Thoracic aorta (tissue), 2 donors: ENCODE results near the gene GCGR. TPM values are rescaled to one million over a fixed set of nuclear protein-coding genes. Genes with fewer than 3 reads are reported as not detected.

Source experiments
- ATAC-seq: fragments of 150-250 bp; one replicate; pipeline ENCODE4 v1.8.0; 2017; ENCODE audit warnings: low read depth; ENCODE audit not compliant: insufficient number of reproducible peaks, low FRiP score
- DNase-seq: peaks from one replicate; pipeline ENCODE4 v3.0.0-alpha.2; 2020; ENCODE audit warnings: low spot score
- H3K27ac ChIP-seq, 2 donors: fragments of 200-600 bp; sonication (generic); 1 replicate in 1 of 2; 2 replicates in 1 of 2; pipeline ENCODE4 v1.5.1; 2016; ENCODE audit warnings: mild to moderate bottlenecking in 2 of 2, moderate library complexity in 2 of 2
- H3K27me3 ChIP-seq: fragments of 200-600 bp; sonication (generic); replicated peaks from 2 replicates; pipeline ENCODE4 v1.6.0; 2016; ENCODE audit warnings: mild to moderate bottlenecking; ENCODE audit not compliant: insufficient read depth
- H3K36me3 ChIP-seq: fragments of 200-600 bp; sonication (generic); one replicate; pipeline ENCODE4 v1.5.1; 2016
- H3K4me1 ChIP-seq, 2 donors: fragments of 200-600 bp; sonication (generic); 1 replicate in 1 of 2; 2 replicates in 1 of 2; pipeline versions ENCODE4 v1.5.1 to v1.6.0; 2016; ENCODE audit warnings: low read depth in 2 of 2, mild to moderate bottlenecking in 1 of 2; ENCODE audit not compliant: control insufficient read depth in 1 of 2
- H3K4me3 ChIP-seq: fragments of 200-600 bp; sonication (generic); 2 replicates; pipeline ENCODE4 v1.5.1; 2016; ENCODE audit warnings: mild to moderate bottlenecking
- H3K9me3 ChIP-seq: fragments of 200-600 bp; sonication (generic); 2 replicates; pipeline ENCODE4 v1.5.1; 2016
- total RNA-seq, 2 donors: library from RNA; depleted of rRNA; stranded (reverse); fragments of >200 nt; gene quantifications; one replicate each; pipeline versions ENCODE4 v1.1.0 to v1.2.3, GENCODE V29; 2016
- TF ChIP-seq, protein P1 (sequence below): fragments of 200-600 bp; sonication (generic); IDR thresholded peaks from one replicate; pipeline ENCODE4 v1.5.1; 2019; ENCODE audit warnings: antibody characterized with exemption

The GCGR gene
- total RNA-seq, 2 donors from 2014 or later, result not detected

DNA sequence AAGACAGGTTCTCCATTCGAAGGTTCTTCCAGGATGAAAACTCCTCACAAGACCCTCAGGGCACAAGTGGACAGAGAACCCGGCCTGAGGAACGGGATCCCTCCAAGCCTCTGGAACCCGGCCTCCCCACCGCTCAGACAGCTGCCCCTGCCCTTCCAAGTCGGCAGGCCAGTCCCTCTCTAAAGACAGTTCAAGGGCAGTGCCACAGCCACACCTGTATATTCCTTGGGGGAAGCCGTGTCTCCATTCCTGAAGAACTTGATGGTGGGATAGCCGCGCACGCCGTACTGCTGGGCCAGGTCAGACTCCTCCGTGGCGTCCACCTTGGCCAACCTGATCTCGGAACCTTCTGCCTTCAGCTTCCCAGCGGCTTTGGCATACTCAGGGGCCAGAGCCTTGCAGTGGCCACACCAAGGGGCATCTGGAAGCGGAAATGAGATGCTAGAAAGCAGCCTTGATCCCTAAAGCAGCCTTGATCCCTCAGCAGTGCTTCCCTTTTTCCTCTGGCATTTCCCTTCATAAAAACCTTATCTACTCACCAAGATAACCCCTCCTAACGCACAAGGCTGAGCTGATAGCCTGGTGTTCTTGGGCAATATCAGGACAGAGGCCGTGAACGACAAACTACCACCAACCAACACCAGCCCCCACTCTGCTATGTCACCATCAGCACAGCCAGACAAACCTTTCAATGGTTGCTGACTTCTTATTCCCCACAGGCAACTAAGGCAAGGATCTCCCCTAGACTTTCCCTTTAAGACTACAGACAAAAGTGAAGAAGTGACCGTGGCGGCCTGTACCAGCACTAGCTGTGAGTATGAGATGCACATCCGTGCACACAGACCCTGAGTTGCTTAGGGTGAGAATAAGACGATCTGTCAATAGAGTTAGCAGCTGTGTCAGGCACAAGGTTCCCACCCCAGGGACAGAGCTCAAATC is 55.3 kb downstream of the GCGR start:
- Histone ChIP-seq H3K4me1 (peaks cover 19 to 39% of the 10 kb centered on the region in 2 donors), H3K4me3 (peak overlapping the region; percentile 77), H3K27me3 (no peaks in the 10 kb centered on the region), H3K36me3 (peaks cover 11% of the 10 kb centered on the region), H3K9me3 (no peaks in the 10 kb centered on the region), H3K27ac (peak overlapping the region; percentile 81 to 86)
- no peak for ATAC-seq
- TF ChIP-seq, protein P1, sequence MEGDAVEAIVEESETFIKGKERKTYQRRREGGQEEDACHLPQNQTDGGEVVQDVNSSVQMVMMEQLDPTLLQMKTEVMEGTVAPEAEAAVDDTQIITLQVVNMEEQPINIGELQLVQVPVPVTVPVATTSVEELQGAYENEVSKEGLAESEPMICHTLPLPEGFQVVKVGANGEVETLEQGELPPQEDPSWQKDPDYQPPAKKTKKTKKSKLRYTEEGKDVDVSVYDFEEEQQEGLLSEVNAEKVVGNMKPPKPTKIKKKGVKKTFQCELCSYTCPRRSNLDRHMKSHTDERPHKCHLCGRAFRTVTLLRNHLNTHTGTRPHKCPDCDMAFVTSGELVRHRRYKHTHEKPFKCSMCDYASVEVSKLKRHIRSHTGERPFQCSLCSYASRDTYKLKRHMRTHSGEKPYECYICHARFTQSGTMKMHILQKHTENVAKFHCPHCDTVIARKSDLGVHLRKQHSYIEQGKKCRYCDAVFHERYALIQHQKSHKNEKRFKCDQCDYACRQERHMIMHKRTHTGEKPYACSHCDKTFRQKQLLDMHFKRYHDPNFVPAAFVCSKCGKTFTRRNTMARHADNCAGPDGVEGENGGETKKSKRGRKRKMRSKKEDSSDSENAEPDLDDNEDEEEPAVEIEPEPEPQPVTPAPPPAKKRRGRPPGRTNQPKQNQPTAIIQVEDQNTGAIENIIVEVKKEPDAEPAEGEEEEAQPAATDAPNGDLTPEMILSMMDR, result no peak
- DNase-seq, result no peak

DNA sequence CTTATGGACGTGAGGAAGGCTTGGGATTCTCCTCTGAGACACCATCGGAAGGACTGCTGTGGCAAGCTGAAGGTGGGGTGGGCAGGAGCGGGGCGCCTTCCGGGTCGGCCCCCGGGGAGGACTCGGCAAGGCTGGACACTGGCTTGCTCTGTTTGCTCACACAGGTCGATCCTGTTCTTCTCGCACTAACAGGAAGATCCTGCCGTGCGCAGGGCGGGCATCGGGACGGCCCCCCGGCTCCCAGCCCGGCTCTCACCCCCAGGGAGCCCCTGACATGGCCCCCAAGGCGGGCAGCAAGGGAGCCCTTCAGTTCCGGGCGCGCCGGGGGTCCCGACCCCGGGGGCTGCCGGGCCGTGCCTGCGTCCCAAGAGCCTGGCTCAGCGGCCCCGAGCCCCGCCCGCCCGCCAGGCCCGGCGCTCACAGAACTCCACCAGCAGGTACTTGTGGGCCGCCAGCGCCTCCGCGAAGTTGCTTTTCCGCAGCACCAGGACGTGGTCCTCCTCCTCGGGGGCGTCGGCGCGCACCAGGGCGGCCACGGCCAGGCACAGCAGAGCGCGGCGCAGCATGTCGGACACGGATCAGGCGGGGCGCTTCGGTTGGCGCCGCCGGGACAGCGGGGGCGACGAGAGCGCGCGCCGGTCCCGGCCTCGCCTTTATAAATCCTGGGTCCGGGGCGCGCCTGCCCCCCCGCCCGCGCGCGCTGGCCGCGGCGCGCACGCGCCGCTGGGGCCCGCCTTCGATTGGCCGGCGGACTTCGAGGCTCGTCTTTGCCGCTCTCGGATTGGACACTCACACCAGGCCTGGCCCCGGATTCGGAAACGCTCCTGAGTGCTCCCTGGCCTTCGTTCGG is 56.2 kb downstream of the GCGR start, which contains the start of gene P4HB:
P4HB (minus strand) TSS at position 630 of the 850 bp plus-strand sequence; CDS start at position 566, 64 bp downstream.
- H3K36me3 ChIP-seq, result peaks cover 2% of the 10 kb centered on the region
- TF ChIP-seq, protein P1, result no peak
- H3K27ac ChIP-seq, result peak within 1 kb of the TSS; percentile 92 to 94
- H3K27me3 ChIP-seq, result no peaks in the 10 kb centered on the region
- peak within 1 kb of the TSS; percentile 86 for H3K4me3 ChIP-seq
- ATAC-seq (no peak), DNase-seq (no peak)
- no peaks in the 10 kb centered on the region for H3K9me3 ChIP-seq
- H3K4me1 ChIP-seq, result peaks cover 19 to 39% of the 10 kb centered on the region in 2 donors

DNA sequence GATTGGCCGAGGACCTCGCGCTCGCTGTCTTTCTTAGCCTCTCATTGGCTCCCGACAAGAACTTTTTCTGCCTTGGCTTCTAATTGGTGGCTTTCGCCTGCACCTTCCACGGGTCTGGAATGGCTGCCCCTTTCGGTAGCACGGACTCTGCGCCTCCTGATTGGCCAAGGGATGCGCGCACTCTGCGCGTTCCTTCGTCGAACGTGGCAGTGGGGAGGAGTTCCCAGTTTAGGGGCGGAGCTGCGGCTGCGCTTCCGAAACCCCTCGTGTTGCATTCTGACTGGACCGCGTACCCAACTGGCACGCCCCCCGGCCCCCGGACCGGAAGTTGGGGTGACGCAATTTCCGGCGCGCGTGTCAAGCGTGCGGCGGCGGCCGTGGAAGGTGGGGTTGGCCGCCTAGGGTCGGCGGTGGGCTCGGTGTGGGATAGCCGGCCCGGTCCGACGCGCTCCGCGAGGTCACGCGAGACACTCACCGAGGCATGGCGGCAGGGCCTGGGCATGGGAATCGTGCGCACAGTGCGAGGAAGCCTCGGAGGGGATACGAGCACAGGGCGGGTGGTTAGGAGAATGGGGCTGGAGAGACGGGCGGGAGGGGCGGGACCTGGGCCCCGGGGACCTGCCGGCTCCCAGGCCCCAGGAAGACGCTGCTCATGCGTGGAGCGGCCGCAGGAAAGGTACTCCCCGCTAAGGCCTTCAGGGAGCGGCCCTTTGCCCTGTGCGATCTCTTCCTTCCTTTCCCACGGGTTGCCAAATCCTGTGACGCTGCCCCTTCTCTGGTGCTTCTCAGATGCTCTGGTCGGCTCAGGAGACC is 57.0 kb downstream of the GCGR start:
- peak overlapping the region; percentile 86 for H3K4me3 ChIP-seq
- ATAC-seq (peak; percentile 98), DNase-seq (peak; percentile 94)
- peak overlapping the region; percentile 92 to 94 for H3K27ac ChIP-seq
- TF ChIP-seq, protein P1, result no peak
- H3K9me3 ChIP-seq, result no peaks in the 10 kb centered on the region
- H3K36me3 ChIP-seq, result no peaks in the 10 kb centered on the region
- H3K4me1 ChIP-seq, result peaks cover 19 to 34% of the 10 kb centered on the region in 2 donors
- no peaks in the 10 kb centered on the region for H3K27me3 ChIP-seq

DNA sequence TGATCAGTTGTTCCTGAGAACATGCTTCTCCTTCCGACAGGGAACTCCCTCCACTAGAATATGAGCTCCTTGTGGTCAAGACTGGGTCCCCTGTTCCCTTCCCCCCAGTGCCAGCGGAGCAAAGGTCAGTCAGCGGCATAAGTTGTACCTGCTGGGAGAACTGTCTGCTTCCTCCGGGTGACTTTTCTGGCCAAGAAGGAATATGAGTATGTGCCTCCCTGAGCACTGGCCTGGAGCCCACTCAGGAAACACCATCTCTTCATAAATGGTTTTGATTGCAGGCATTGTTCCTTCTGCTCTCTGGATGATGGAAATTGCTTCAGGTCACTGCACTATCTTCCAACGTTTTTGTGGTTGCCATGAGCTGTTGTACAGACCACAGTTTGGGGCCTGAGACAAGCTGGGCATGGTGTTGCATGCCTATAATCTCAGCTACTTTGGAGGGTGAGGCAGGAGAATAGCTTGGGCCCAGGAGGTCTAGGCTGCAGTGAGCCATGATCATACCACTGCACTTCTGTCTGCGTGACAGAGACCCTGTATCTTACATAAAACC is 59.2 kb downstream of the GCGR start:
- H3K27me3 ChIP-seq, result no peaks in the 10 kb centered on the region
- ATAC-seq (no peak), DNase-seq (no peak)
- no peak overlapping the region for H3K27ac ChIP-seq
- peaks cover 5% of the 10 kb centered on the region for H3K36me3 ChIP-seq
- H3K4me1 ChIP-seq, result peaks cover 19 to 36% of the 10 kb centered on the region in 2 donors
- no peak overlapping the region for H3K4me3 ChIP-seq
- no peaks in the 10 kb centered on the region for H3K9me3 ChIP-seq
- TF ChIP-seq, protein P1, result no peak

Other genes with a start within 250 kb of the GCGR start
- gene NPLOC4, start 167.0 kb upstream of the GCGR start, total RNA-seq, result 100 to 1,000 TPM in 1 of 2 donors, 10 to 100 TPM in 1; 77.3 to 105 TPM
- gene TSPAN10, start 167.0 kb upstream of the GCGR start, total RNA-seq, result under 1 TPM in 1 of 2 donors, not detected in 1; 0.27 TPM
- not detected for gene PDE6G, start 147.6 kb upstream of the GCGR start, total RNA-seq
- gene OXLD1, start 137.5 kb upstream of the GCGR start, total RNA-seq, result 10 to 100 TPM; 13.7 to 33.6 TPM
- 10 to 100 TPM in 1 of 2 donors, 1 to 10 TPM in 1; 7.3 to 10.8 TPM for gene CCDC137, start 137.4 kb upstream of the GCGR start, total RNA-seq
- 10 to 100 TPM; 34.4 to 40.7 TPM for gene ARL16, start 120.4 kb upstream of the GCGR start, total RNA-seq
- 100 to 1,000 TPM in 1 of 2 donors, 10 to 100 TPM in 1; 93.8 to 108 TPM for gene HGS, start 120.1 kb upstream of the GCGR start, total RNA-seq
- gene MRPL12, start 100.8 kb upstream of the GCGR start, total RNA-seq, result 10 to 100 TPM; 19.8 to 33.4 TPM
- 1 to 10 TPM; 2.2 to 4.7 TPM for gene SLC25A10, start 91.9 kb upstream of the GCGR start, total RNA-seq
- 100 to 1,000 TPM in 1 of 2 donors, 10 to 100 TPM in 1; 57.5 to 116 TPM for gene MCRIP1, start 29.1 kb downstream of the GCGR start, total RNA-seq
- gene PPP1R27, start 30.9 kb downstream of the GCGR start, total RNA-seq, result not detected
- 100 to 1,000 TPM; 515 to 655 TPM for gene P4HB, start 56.4 kb downstream of the GCGR start, total RNA-seq
- gene ARHGDIA, start 67.2 kb downstream of the GCGR start, total RNA-seq, result 100 to 1,000 TPM; 206 to 324 TPM
- 10 to 100 TPM; 43.8 to 51.4 TPM for gene ALYREF, start 87.4 kb downstream of the GCGR start, total RNA-seq
- 100 to 1,000 TPM in 1 of 2 donors, 10 to 100 TPM in 1; 94.1 to 120 TPM for gene ANAPC11, start 87.6 kb downstream of the GCGR start, total RNA-seq
- gene NPB, start 98.1 kb downstream of the GCGR start, total RNA-seq, result 1 to 10 TPM in 1 of 2 donors, under 1 TPM in 1; 0.35 to 2.6 TPM
- 10 to 100 TPM; 13.6 to 81.9 TPM for gene PCYT2, start 107.2 kb downstream of the GCGR start, total RNA-seq
- 10 to 100 TPM; 15.8 to 41.3 TPM for gene SIRT7, start 114.0 kb downstream of the GCGR start, total RNA-seq
- gene MAFG, start 123.6 kb downstream of the GCGR start, total RNA-seq, result 10 to 100 TPM; 29.8 to 32.1 TPM
- 10 to 100 TPM; 14.4 to 15.0 TPM for gene PYCR1, start 133.2 kb downstream of the GCGR start, total RNA-seq
- not detected for gene MYADML2, start 143.1 kb downstream of the GCGR start, total RNA-seq
- not detected for gene NOTUM, start 157.0 kb downstream of the GCGR start, total RNA-seq
- gene ASPSCR1, start 173.5 kb downstream of the GCGR start, total RNA-seq, result 10 to 100 TPM; 20.6 to 41.3 TPM
- 10 to 100 TPM; 31.4 to 40.4 TPM for gene CENPX, start 218.7 kb downstream of the GCGR start, total RNA-seq
- 10 to 100 TPM in 1 of 2 donors, 1 to 10 TPM in 1; 6.1 to 14.2 TPM for gene LRRC45, start 219.2 kb downstream of the GCGR start, total RNA-seq
- 1 to 10 TPM in 1 of 2 donors, not detected in 1; 1.8 TPM for gene RAC3, start 227.5 kb downstream of the GCGR start, total RNA-seq
- 10 to 100 TPM; 33.9 to 87.1 TPM for gene DCXR, start 233.5 kb downstream of the GCGR start, total RNA-seq
- gene RFNG, start 247.7 kb downstream of the GCGR start, total RNA-seq, result 10 to 100 TPM; 39.9 to 45.3 TPM
- 10 to 100 TPM; 43.2 to 91.9 TPM for gene GPS1, start 247.7 kb downstream of the GCGR start, total RNA-seq